ENCODE data around the gene CSTB. TPM values are rescaled to one million over a fixed set of nuclear protein-coding genes. Genes with fewer than 3 reads are reported as not detected.
A peak's percentile ranks its signal among the peaks of the same experiment; 100 is the strongest.

Gene CSTB
- total RNA-seq, 1 donor from 2014 or later = 55.8 TPM

GRCh38 chr21:43793243-43793642 is 17.1 kb upstream of the CSTB start:
- intact Hi-C loops (cut with micrococcal nuclease) = no loop called here
- Mint-ChIP-seq H3K4me3 (ENCODE audit: low read depth) (no peak overlapping the region), H3K9me3 (no peaks in the 10 kb centered on the region), H3K36me3 (ENCODE audit: low read depth) (peaks cover 74% of the 10 kb centered on the region), H3K27me3 (ENCODE audit: low read depth) (no peaks in the 10 kb centered on the region), H3K4me1 (ENCODE audit: low read depth) (peaks cover 20% of the 10 kb centered on the region), H3K27ac (no peak overlapping the region)
- DNase-seq (ENCODE audit: low spot score) = no peak

GRCh38 chr21:43792406-43792805 is 16.3 kb upstream of the CSTB start:
- peak overlapping the region; percentile 43 for H3K27ac Mint-ChIP-seq
- intact Hi-C loops (cut with micrococcal nuclease) = no loop called here
- peaks cover 67% of the 10 kb centered on the region for H3K36me3 Mint-ChIP-seq (ENCODE audit: low read depth)
- H3K27me3 Mint-ChIP-seq (ENCODE audit: low read depth) = no peaks in the 10 kb centered on the region
- DNase-seq (ENCODE audit: low spot score) = no peak
- peaks cover 20% of the 10 kb centered on the region for H3K4me1 Mint-ChIP-seq (ENCODE audit: low read depth)
- no peak overlapping the region for H3K4me3 Mint-ChIP-seq (ENCODE audit: low read depth)
- H3K9me3 Mint-ChIP-seq = no peaks in the 10 kb centered on the region

- H3K36me3 Mint-ChIP-seq (ENCODE audit: low read depth) = peaks cover 44% of the 10 kb centered on the region
- peaks cover 20% of the 10 kb centered on the region for H3K4me1 Mint-ChIP-seq (ENCODE audit: low read depth)
- H3K27me3 Mint-ChIP-seq (ENCODE audit: low read depth) = no peaks in the 10 kb centered on the region
- no peaks in the 10 kb centered on the region for H3K9me3 Mint-ChIP-seq
- peak overlapping the region; percentile 94 for H3K27ac Mint-ChIP-seq
- peak overlapping the region; percentile 98 for H3K4me3 Mint-ChIP-seq (ENCODE audit: low read depth)
- intact Hi-C loops (cut with micrococcal nuclease) = no loop called here
- DNase-seq (ENCODE audit: low spot score) = no peak
Measured at GRCh38 chr21:43790010-43790524, 14.0 kb upstream of the CSTB start.

- Mint-ChIP-seq H3K4me1 (ENCODE audit: low read depth) (peaks cover 21% of the 10 kb centered on the region), H3K36me3 (ENCODE audit: low read depth) (peaks cover 40% of the 10 kb centered on the region), H3K9me3 (no peaks in the 10 kb centered on the region), H3K4me3 (ENCODE audit: low read depth) (peak within 1 kb of the TSS; percentile 98), H3K27me3 (ENCODE audit: low read depth) (no peaks in the 10 kb centered on the region), H3K27ac (peak within 1 kb of the TSS; percentile 94)
- intact Hi-C loops (cut with micrococcal nuclease) = loop anchor here (1.0 kb wide), 1 partner anchor 70 kb away; the partner anchor contains the start of gene PDXK
- DNase-seq (ENCODE audit: low spot score) = peak; percentile 93
Measured at GRCh38 chr21:43789276-43790009, 13.3 kb upstream of the CSTB start, which contains the start of gene RRP1. TSS of gene RRP1 (plus strand) at chr21:43789577. CDS start at chr21:43789630, 53 bp downstream.

GRCh38 chr21:43786807-43787440 is 10.8 kb upstream of the CSTB start:
- Mint-ChIP-seq H3K4me1 (ENCODE audit: low read depth) (peaks cover 37% of the 10 kb centered on the region), H3K36me3 (ENCODE audit: low read depth) (peaks cover 19% of the 10 kb centered on the region), H3K4me3 (ENCODE audit: low read depth) (no peak overlapping the region), H3K27ac (no peak overlapping the region), H3K9me3 (no peaks in the 10 kb centered on the region), H3K27me3 (ENCODE audit: low read depth) (no peaks in the 10 kb centered on the region)
- DNase-seq (ENCODE audit: low spot score) = no peak
- intact Hi-C loops (cut with micrococcal nuclease) = no loop called here

GRCh38 chr21:43786300-43786806 is 10.2 kb upstream of the CSTB start:
- DNase-seq (ENCODE audit: low spot score) = no peak
- Mint-ChIP-seq H3K4me1 (ENCODE audit: low read depth) (peaks cover 35% of the 10 kb centered on the region), H3K27ac (no peak overlapping the region), H3K4me3 (ENCODE audit: low read depth) (no peak overlapping the region), H3K36me3 (ENCODE audit: low read depth) (peaks cover 15% of the 10 kb centered on the region), H3K27me3 (ENCODE audit: low read depth) (no peaks in the 10 kb centered on the region), H3K9me3 (no peaks in the 10 kb centered on the region)
- intact Hi-C loops (cut with micrococcal nuclease) = no loop called here

GRCh38 chr21:43785134-43785533 is 9.0 kb upstream of the CSTB start:
- no peak overlapping the region for H3K4me3 Mint-ChIP-seq (ENCODE audit: low read depth)
- H3K27ac Mint-ChIP-seq = no peak overlapping the region
- H3K36me3 Mint-ChIP-seq (ENCODE audit: low read depth) = peaks cover 4% of the 10 kb centered on the region
- DNase-seq (ENCODE audit: low spot score) = no peak
- H3K27me3 Mint-ChIP-seq (ENCODE audit: low read depth) = no peaks in the 10 kb centered on the region
- intact Hi-C loops (cut with micrococcal nuclease) = no loop called here
- peaks cover 33% of the 10 kb centered on the region for H3K4me1 Mint-ChIP-seq (ENCODE audit: low read depth)
- H3K9me3 Mint-ChIP-seq = no peaks in the 10 kb centered on the region

- DNase-seq (ENCODE audit: low spot score) = no peak
- peak overlapping the region; percentile 72 for H3K27ac Mint-ChIP-seq
- peaks cover 44% of the 10 kb centered on the region for H3K4me1 Mint-ChIP-seq (ENCODE audit: low read depth)
- H3K9me3 Mint-ChIP-seq = no peaks in the 10 kb centered on the region
- no peaks in the 10 kb centered on the region for H3K27me3 Mint-ChIP-seq (ENCODE audit: low read depth)
- intact Hi-C loops (cut with micrococcal nuclease) = loop anchor here (5.0 kb wide), 1 partner anchor 121 kb away; no protein-coding TSS in a partner anchor
- H3K36me3 Mint-ChIP-seq (ENCODE audit: low read depth) = no peaks in the 10 kb centered on the region
- no peak overlapping the region for H3K4me3 Mint-ChIP-seq (ENCODE audit: low read depth)
Measured at GRCh38 chr21:43783098-43783700, 7.1 kb upstream of the CSTB start.

- Mint-ChIP-seq H3K36me3 (ENCODE audit: low read depth) (no peaks in the 10 kb centered on the region), H3K4me3 (ENCODE audit: low read depth) (no peak overlapping the region), H3K9me3 (no peaks in the 10 kb centered on the region), H3K4me1 (ENCODE audit: low read depth) (peaks cover 46% of the 10 kb centered on the region), H3K27ac (peak overlapping the region; percentile 72), H3K27me3 (ENCODE audit: low read depth) (no peaks in the 10 kb centered on the region)
- DNase-seq (ENCODE audit: low spot score) = no peak
- intact Hi-C loops (cut with micrococcal nuclease) = loop anchor here (5.0 kb wide), 1 partner anchor 120 kb away; no protein-coding TSS in a partner anchor
Measured at GRCh38 chr21:43782431-43783097, 6.5 kb upstream of the CSTB start.

- intact Hi-C loops (cut with micrococcal nuclease) = loop anchor here (5.0 kb wide), 1 partner anchor 120 kb away; no protein-coding TSS in a partner anchor
- no peak overlapping the region for H3K4me3 Mint-ChIP-seq (ENCODE audit: low read depth)
- H3K36me3 Mint-ChIP-seq (ENCODE audit: low read depth) = no peaks in the 10 kb centered on the region
- H3K27ac Mint-ChIP-seq = peak overlapping the region; percentile 72
- H3K4me1 Mint-ChIP-seq (ENCODE audit: low read depth) = peaks cover 48% of the 10 kb centered on the region
- no peaks in the 10 kb centered on the region for H3K9me3 Mint-ChIP-seq
- DNase-seq (ENCODE audit: low spot score) = no peak
- H3K27me3 Mint-ChIP-seq (ENCODE audit: low read depth) = no peaks in the 10 kb centered on the region
Measured at GRCh38 chr21:43781846-43782245, 5.7 kb upstream of the CSTB start.

GRCh38 chr21:43779660-43780059 is 3.6 kb upstream of the CSTB start:
- Mint-ChIP-seq H3K27ac (peak overlapping the region; percentile 58), H3K4me3 (ENCODE audit: low read depth) (no peak overlapping the region), H3K36me3 (ENCODE audit: low read depth) (peaks cover 7% of the 10 kb centered on the region), H3K27me3 (ENCODE audit: low read depth) (no peaks in the 10 kb centered on the region), H3K4me1 (ENCODE audit: low read depth) (peaks cover 57% of the 10 kb centered on the region), H3K9me3 (no peaks in the 10 kb centered on the region)
- intact Hi-C loops (cut with micrococcal nuclease) = loop anchor here (5.0 kb wide), 1 partner anchor 117 kb away; no protein-coding TSS in a partner anchor
- no peak for DNase-seq (ENCODE audit: low spot score)

Measured in activated T-helper 2 cell treated with anti-CD3 and anti-CD28 coated beads, Interferon-gamma antibody, Interleukin-2, Interleukin-4, amounts not matched to agents 10 μg/mL and 5 μg/mL and 100 μg/mL, durations not matched to agents 14 hours and 24 hours and 36 hours (primary cell).